HG03196 (cell line): Measurements from ENCODE around the gene SMG6.
"Not testable (repeated sequence)": the region's sequence is repeated elsewhere in the genome, so short reads cannot be mapped to it uniquely, and the experiment has no call there.

Source experiments
- ATAC-seq: cut with Tn5 transposase; IDR thresholded peaks from one replicate; pipeline ENCODE4 v1.9.1; 2021; ENCODE audit not compliant: unreplicated experiment

The SMG6 gene

DNA sequence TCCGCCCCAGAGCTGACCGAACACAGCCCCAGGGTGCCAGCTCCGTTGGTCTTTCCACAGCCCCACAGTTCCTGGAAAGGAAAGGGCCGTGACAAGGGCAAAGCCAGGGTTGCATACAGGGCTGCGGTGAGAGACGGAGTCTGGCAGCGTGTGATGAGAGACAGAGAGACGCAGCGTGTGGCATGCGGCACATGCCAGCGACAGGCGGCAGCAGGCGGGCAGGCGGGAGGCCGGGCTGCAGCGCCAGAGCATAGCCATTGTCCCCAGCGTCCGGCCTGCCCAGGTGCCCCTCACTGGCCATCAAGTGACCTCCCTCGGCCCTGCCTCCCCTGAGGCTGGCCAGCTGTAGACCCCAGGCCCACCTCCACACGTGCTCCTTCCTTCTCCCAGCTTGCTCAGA lies 287.1 kb downstream of the SMG6 start:
- ATAC-seq: no peak

DNA sequence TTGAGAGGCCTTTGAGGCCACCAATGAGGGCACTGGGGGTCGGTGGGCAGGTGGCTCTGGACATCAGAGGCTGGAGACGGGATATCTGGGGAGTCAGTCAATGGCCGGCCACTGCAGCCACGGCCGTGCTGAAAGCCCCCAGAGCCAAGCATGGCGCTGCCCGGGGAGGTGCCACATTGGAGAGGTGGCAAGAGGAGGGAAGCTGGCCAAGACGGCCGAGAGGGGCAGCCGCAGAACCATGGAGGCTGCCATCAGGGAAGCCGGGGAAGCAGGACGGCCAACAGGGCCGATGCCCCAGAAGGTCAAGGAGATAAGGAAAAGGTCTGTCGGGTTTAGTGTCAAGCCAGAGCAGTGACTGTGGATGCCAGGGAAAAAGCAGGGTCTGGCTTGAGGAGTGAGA lies 288.3 kb downstream of the SMG6 start:
- ATAC-seq: no peak

DNA sequence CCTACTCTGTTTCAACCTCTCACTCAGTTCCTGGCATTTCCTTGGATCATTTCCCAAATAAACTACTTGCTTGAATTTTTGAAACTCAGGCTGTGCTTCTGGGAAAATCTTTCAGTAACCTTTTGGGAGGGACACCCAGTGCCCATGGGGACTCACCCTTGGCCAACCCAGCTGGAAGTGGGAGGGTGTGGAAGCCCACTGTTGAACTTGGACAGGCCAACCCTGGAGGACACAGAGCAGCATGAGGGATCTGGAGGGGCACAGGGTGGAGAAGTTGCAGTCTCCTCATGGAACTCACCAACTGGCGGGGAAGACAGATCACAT lies 289.6 kb downstream of the SMG6 start:
- ATAC-seq: no peak

DNA sequence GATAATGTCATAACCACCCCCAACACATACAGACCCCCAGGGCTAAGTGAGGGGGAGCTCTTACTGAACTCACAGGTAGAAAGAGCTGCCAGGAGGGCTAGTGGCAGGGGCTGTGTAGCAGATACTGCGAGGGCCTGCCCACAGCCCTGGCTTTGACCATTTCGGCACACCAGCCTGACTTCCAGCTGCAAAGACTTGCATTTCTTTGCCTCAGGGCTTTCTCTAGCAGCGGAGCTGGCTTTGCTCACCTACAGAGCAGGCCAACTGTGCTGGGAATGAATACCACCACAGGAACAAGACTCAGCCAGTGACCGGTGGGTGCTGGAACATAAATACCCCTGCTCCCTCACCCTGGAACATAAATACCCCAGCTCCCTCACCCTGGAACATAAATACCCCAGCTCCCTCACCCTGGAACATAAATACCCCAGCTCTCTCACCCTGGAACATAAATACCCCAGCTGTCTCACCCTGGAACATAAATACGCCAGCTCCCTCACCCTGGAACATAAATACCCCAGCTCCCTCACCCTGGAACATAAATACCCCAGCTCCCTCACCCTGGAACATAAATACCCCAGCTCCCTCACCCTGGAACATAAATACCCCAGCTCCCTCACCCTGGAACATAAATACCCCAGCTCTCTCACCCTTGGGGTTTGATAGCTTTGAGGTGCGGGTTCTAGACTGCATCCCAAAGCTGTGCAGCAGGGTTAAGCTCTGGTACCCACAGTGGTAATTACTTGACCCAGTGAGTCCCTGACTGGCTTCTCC lies 290.2 kb downstream of the SMG6 start:
- not testable (repeated sequence) for ATAC-seq

- ATAC-seq: no peak
Measured at GRCh38 chr17:2012499-2012898, 291.1 kb downstream of the SMG6 start.

GRCh38 chr17:2011411-2012371 lies 291.9 kb downstream of the SMG6 start:
- ATAC-seq: no peak
